Vagina (tissue), 2 donors: ENCODE results near the gene SGCD.

Experiments used
- CTCF ChIP-seq, 3 experiments: fragments of 450-650 bp in 2 of 3; fragments of 200-600 bp in 1 of 3; sonication (generic) in 1 of 3; IDR thresholded peaks; one replicate each; pipeline ENCODE4 v1.5.1; 2017 to 2019; ENCODE audit warnings: antibody characterized with exemption in 3 of 3, mild to moderate bottlenecking in 2 of 3, moderate library complexity in 2 of 3
- POLR2A ChIP-seq, 2 donors: fragments of 450-650 bp; IDR thresholded peaks; one replicate each; pipeline ENCODE4 v1.6.1; 2017; ENCODE audit warnings: antibody characterized with exemption in 2 of 2, mild to moderate bottlenecking in 2 of 2, moderate library complexity in 2 of 2
- POLR2AphosphoS5 ChIP-seq, 2 donors: sonication (generic); formaldehyde crosslinking; IDR thresholded peaks; one replicate each; pipeline ENCODE4 v1.9.0; 2017; ENCODE audit warnings: antibody characterized with exemption in 2 of 2, mild to moderate bottlenecking in 2 of 2, low read depth in 1 of 2; ENCODE audit not compliant: insufficient read depth in 1 of 2

DNA sequence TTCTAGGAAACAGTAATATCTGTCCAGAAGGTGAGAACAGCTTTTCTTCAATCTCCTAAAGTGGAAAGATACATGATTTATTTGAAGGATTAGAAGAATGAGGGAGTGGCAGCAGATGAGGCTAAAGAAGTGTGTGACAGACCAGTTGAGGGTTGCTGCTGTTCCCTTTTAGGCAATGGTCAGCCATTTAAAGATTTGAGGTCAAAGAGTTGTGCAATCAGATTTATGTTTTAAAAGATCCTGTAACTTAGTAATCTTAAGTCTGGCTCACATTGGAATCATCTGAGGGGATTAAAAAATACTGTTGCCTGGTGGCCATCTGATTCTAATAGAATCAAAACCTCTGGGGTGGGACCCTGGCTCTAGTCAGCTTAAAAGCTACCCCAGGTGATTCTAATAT lies 4.3 kb upstream of the SGCD start:
- TF ChIP-seq CTCF (IDR thresholded peaks at IDR 0.05) (no peak), POLR2A (IDR thresholded peaks at IDR 0.05) (no peak), POLR2AphosphoS5 (IDR thresholded peaks at IDR 0.05; ENCODE audit: insufficient read depth in 1 of 2, low read depth in 1 of 2) (no peak)
